Heart left ventricle (tissue), 13 donors: ENCODE data around the gene PALM.

Source experiments
- CTCF ChIP-seq, 12 donors: fragments of 200-600 bp; sonication (generic) in 4 of 12; IDR thresholded peaks; one replicate each; pipeline versions ENCODE4 v1.5.0 to v1.8.0; 2018 to 2022; ENCODE audit warnings: antibody characterized with exemption in 12 of 12, mild to moderate bottlenecking in 5 of 12
- POLR2A ChIP-seq, 2 donors: fragments of 450-650 bp; IDR thresholded peaks; one replicate each; pipeline ENCODE4 v1.6.1; 2017; ENCODE audit warnings: antibody characterized with exemption in 2 of 2, mild to moderate bottlenecking in 2 of 2, moderate library complexity in 2 of 2
- donor health status: ischemic (EF 13 %, LVEDD 7.1; RV severe dilation, severe dysfunction).
- donor health status: DM: no; HTN: yes; CAD: no.
- donor health status: DM: no; HTN: no; CAD: no.
- donor health status: ischemic (EF 25% LVEDD 6.9; RV normal size, moderate dysfunction).
- donor health status: ischemic (EF 25% LVEDD 5.7; RV mildly dilated, moderate dysfunction).
- donor health status: ischemic (EF 35%, LVEDD 5.7; RV mildly dilated, moderate dysfunction).
- donor health status: nonischemic (EF 11% LVEDD 7.7; RV severe dilation, severe dysfunction).
- donor health status: DM: yes; HTN: yes; CAD: no.
- donor health status: PGD.
- donor health status: ischemic (EF 29% LVEDD 5.4; RV normal size, mild dysfunction).
- donor health status: nonischemic (EF 23%, LVEDD 6.1; RV moderate dilation, normal function).

GRCh38 chr19:662962-663681, 45.6 kb upstream of the PALM start, which contains the start of gene RNF126:
- TF ChIP-seq CTCF (IDR thresholded peaks at IDR 0.05) (no peak), POLR2A (IDR thresholded peaks at IDR 0.05) (peak in 1 of 2 donors; percentile 24)
